T-helper 17 cell (primary cell): Measurements from ENCODE around the gene GRIN2A. TPM values are rescaled to one million over a fixed set of nuclear protein-coding genes. Genes with fewer than 3 reads are reported as not detected.

ENCODE experiments used
- ATAC-seq: fragments of 150-1000 bp; cut with Tn5 transposase; 2 replicates; pipeline ENCODE4 v1.10.0; 2021; ENCODE audit warnings: mild to moderate bottlenecking, moderate library complexity
- DNase-seq, 3 donors: peaks; one replicate each; pipeline versions ENCODE4 v3.0.0 to v3.0.0-alpha.2; 2020 to 2021
- H3K9me3 ChIP-seq: one replicate; pipeline ENCODE4 v1.7.0; 2013; ENCODE audit warnings: low read length, mild to moderate bottlenecking; ENCODE audit not compliant: control insufficient read depth, poor library complexity, severe bottlenecking
- H3K27ac Mint-ChIP-seq: one replicate; pipeline ENCODE4 v1.8.0; 2022; ENCODE audit warnings: mild to moderate bottlenecking, moderate library complexity, mixed read lengths
- H3K27me3 Mint-ChIP-seq: one replicate; pipeline ENCODE4 v1.8.0; 2022; ENCODE audit warnings: mixed read lengths
- H3K36me3 Mint-ChIP-seq: one replicate; pipeline ENCODE4 v1.8.0; 2022; ENCODE audit warnings: low read depth, mixed read lengths
- H3K4me1 Mint-ChIP-seq: one replicate; pipeline ENCODE4 v1.8.0; 2022; ENCODE audit warnings: mild to moderate bottlenecking, mixed read lengths
- H3K4me3 Mint-ChIP-seq: one replicate; pipeline ENCODE4 v1.8.0; 2022; ENCODE audit warnings: mild to moderate bottlenecking, moderate library complexity, mixed read lengths
- total RNA-seq, 4 donors: library from RNA in 2 of 4; stranded (reverse) in 2 of 4; gene quantifications; one replicate each; pipeline ENCODE4 v1.2.3 and lab custom pipeline; 2022 to 2026

Gene GRIN2A
- total RNA-seq, 2 donors from 2014 or later, result not detected

- Mint-ChIP-seq H3K27me3 (no peaks in the 10 kb centered on the region), H3K27ac (no peak overlapping the region), H3K4me3 (no peak overlapping the region), H3K4me1 (no peaks in the 10 kb centered on the region), H3K36me3 (no peaks in the 10 kb centered on the region)
- DNase-seq (no peak), ATAC-seq (no peak)
- H3K9me3 ChIP-seq, result no peaks in the 10 kb centered on the region
These were observed 136.3 kb downstream of the GRIN2A start for GRCh38 chr16:10045947-10046346.

GRCh38 chr16:10045291-10045775, 136.9 kb downstream of the GRIN2A start:
- Mint-ChIP-seq H3K36me3 (no peaks in the 10 kb centered on the region), H3K4me3 (no peak overlapping the region), H3K4me1 (no peaks in the 10 kb centered on the region), H3K27me3 (no peaks in the 10 kb centered on the region), H3K27ac (no peak overlapping the region)
- no peaks in the 10 kb centered on the region for H3K9me3 ChIP-seq
- ATAC-seq, result no peak
- DNase-seq, result no peak

- no peaks in the 10 kb centered on the region for H3K4me1 Mint-ChIP-seq
- no peak for ATAC-seq
- H3K4me3 Mint-ChIP-seq, result no peak overlapping the region
- H3K9me3 ChIP-seq, result peaks cover 3% of the 10 kb centered on the region
- no peaks in the 10 kb centered on the region for H3K36me3 Mint-ChIP-seq
- H3K27me3 Mint-ChIP-seq, result no peaks in the 10 kb centered on the region
- DNase-seq, result no peak
- H3K27ac Mint-ChIP-seq, result no peak overlapping the region
These were observed 141.8 kb downstream of the GRIN2A start for GRCh38 chr16:10040136-10041080.

- H3K4me3 Mint-ChIP-seq, result no peak overlapping the region
- H3K27ac Mint-ChIP-seq, result no peak overlapping the region
- no peaks in the 10 kb centered on the region for H3K36me3 Mint-ChIP-seq
- no peak for DNase-seq
- ATAC-seq, result no peak
- H3K9me3 ChIP-seq, result peaks cover 3% of the 10 kb centered on the region
- H3K27me3 Mint-ChIP-seq, result no peaks in the 10 kb centered on the region
- no peaks in the 10 kb centered on the region for H3K4me1 Mint-ChIP-seq
These were observed 142.8 kb downstream of the GRIN2A start for GRCh38 chr16:10039220-10040096.

- H3K27me3 Mint-ChIP-seq, result no peaks in the 10 kb centered on the region
- H3K27ac Mint-ChIP-seq, result no peak overlapping the region
- no peaks in the 10 kb centered on the region for H3K4me1 Mint-ChIP-seq
- H3K9me3 ChIP-seq, result peaks cover 3% of the 10 kb centered on the region
- ATAC-seq (no peak), DNase-seq (no peak)
- H3K36me3 Mint-ChIP-seq, result no peaks in the 10 kb centered on the region
- no peak overlapping the region for H3K4me3 Mint-ChIP-seq
These were observed 144.5 kb downstream of the GRIN2A start for GRCh38 chr16:10037751-10038150.

GRCh38 chr16:10036956-10037355, 145.3 kb downstream of the GRIN2A start:
- ATAC-seq (no peak), DNase-seq (no peak)
- Mint-ChIP-seq H3K36me3 (no peaks in the 10 kb centered on the region), H3K27ac (no peak overlapping the region), H3K27me3 (no peaks in the 10 kb centered on the region), H3K4me1 (no peaks in the 10 kb centered on the region), H3K4me3 (no peak overlapping the region)
- peaks cover 3% of the 10 kb centered on the region for H3K9me3 ChIP-seq

- Mint-ChIP-seq H3K36me3 (no peaks in the 10 kb centered on the region), H3K4me3 (no peak overlapping the region), H3K27me3 (no peaks in the 10 kb centered on the region), H3K4me1 (no peaks in the 10 kb centered on the region), H3K27ac (no peak overlapping the region)
- peaks cover 3% of the 10 kb centered on the region for H3K9me3 ChIP-seq
- DNase-seq (no peak), ATAC-seq (no peak)
These were observed 148.7 kb downstream of the GRIN2A start for GRCh38 chr16:10033556-10033955.

GRCh38 chr16:10031955-10032354, 150.3 kb downstream of the GRIN2A start:
- no peak for DNase-seq
- Mint-ChIP-seq H3K36me3 (no peaks in the 10 kb centered on the region), H3K27ac (no peak overlapping the region), H3K27me3 (no peaks in the 10 kb centered on the region), H3K4me3 (no peak overlapping the region), H3K4me1 (no peaks in the 10 kb centered on the region)
- H3K9me3 ChIP-seq, result no peaks in the 10 kb centered on the region
- ATAC-seq, result no peak

- Mint-ChIP-seq H3K27me3 (no peaks in the 10 kb centered on the region), H3K36me3 (no peaks in the 10 kb centered on the region), H3K27ac (no peak overlapping the region), H3K4me1 (no peaks in the 10 kb centered on the region), H3K4me3 (no peak overlapping the region)
- H3K9me3 ChIP-seq, result no peaks in the 10 kb centered on the region
- DNase-seq (no peak), ATAC-seq (no peak)
These were observed 150.8 kb downstream of the GRIN2A start for GRCh38 chr16:10031473-10031872.

- H3K36me3 Mint-ChIP-seq, result no peaks in the 10 kb centered on the region
- H3K27me3 Mint-ChIP-seq, result no peaks in the 10 kb centered on the region
- DNase-seq (no peak), ATAC-seq (no peak)
- H3K27ac Mint-ChIP-seq, result no peak overlapping the region
- no peak overlapping the region for H3K4me3 Mint-ChIP-seq
- H3K4me1 Mint-ChIP-seq, result no peaks in the 10 kb centered on the region
- no peaks in the 10 kb centered on the region for H3K9me3 ChIP-seq
These were observed 153.6 kb downstream of the GRIN2A start for GRCh38 chr16:10028644-10029043.

- Mint-ChIP-seq H3K27ac (no peak overlapping the region), H3K27me3 (no peaks in the 10 kb centered on the region)
- no peak for DNase-seq
These were observed 154.7 kb downstream of the GRIN2A start for GRCh38 chr16:10027553-10027952.

GRCh38 chr16:10026593-10026992, 155.6 kb downstream of the GRIN2A start:
- H3K9me3 ChIP-seq, result no peaks in the 10 kb centered on the region
- H3K27me3 Mint-ChIP-seq, result no peaks in the 10 kb centered on the region
- DNase-seq, result no peak
- no peak for ATAC-seq
- no peak overlapping the region for H3K4me3 Mint-ChIP-seq
- no peaks in the 10 kb centered on the region for H3K4me1 Mint-ChIP-seq
- H3K36me3 Mint-ChIP-seq, result no peaks in the 10 kb centered on the region
- H3K27ac Mint-ChIP-seq, result no peak overlapping the region

More at GRCh38 chr16:10027553-10027952, 154.7 kb downstream of the GRIN2A start:
- Mint-ChIP-seq H3K4me1 (no peaks in the 10 kb centered on the region), H3K4me3 (no peak overlapping the region), H3K36me3 (no peaks in the 10 kb centered on the region)
- ATAC-seq, result no peak
- no peaks in the 10 kb centered on the region for H3K9me3 ChIP-seq

GRCh38 chr16:10022098-10022497, 160.1 kb downstream of the GRIN2A start:
- Mint-ChIP-seq H3K27me3 (no peaks in the 10 kb centered on the region), H3K4me3 (no peak overlapping the region), H3K36me3 (no peaks in the 10 kb centered on the region), H3K27ac (no peak overlapping the region), H3K4me1 (no peaks in the 10 kb centered on the region)
- ATAC-seq, result no peak
- no peak for DNase-seq
- H3K9me3 ChIP-seq, result no peaks in the 10 kb centered on the region
